CD4-positive, alpha-beta T cell (primary cell): ENCODE results near the gene AGPS. TPM values are rescaled to one million over a fixed set of nuclear protein-coding genes. Genes with fewer than 3 reads are reported as not detected.

Experiments
- ATAC-seq: fragments of 200-7000 bp; cut with Tn5 transposase; one replicate; pipeline ENCODE4 v1.10.0; 2022; ENCODE audit warnings: mild to moderate bottlenecking; ENCODE audit not compliant: poor library complexity
- CTCF ChIA-PET: fragments of 350-600 bp; sonication (Branson Sonifier 250); formaldehyde crosslinking; loops from one replicate; lab custom pipeline; 2021; ENCODE audit warnings: antibody characterized with exemption, inconsistent platforms; lab: Charles Lee
- POLR2A ChIA-PET: fragments of 350-600 bp; sonication (Branson Sonifier 250); formaldehyde crosslinking; loops from one replicate; lab custom pipeline; 2021; ENCODE audit warnings: antibody characterized with exemption, inconsistent platforms; lab: Charles Lee
- DNase-seq, 14 experiments: peaks; one replicate each; pipeline ENCODE4 v3.0.0-alpha.2; 2013 to 2020; ENCODE audit warnings: mixed read lengths in 2 of 14
- H3K27ac ChIP-seq, 2 donors: one replicate each; pipeline versions ENCODE4 v1.5.1 to v1.7.0; 2013; ENCODE audit warnings: low read length in 2 of 2, low read depth in 1 of 2, mild to moderate bottlenecking in 1 of 2
- H3K27me3 ChIP-seq, 2 experiments: 1 replicate in 1 of 2; 2 replicates in 1 of 2; pipeline versions ENCODE4 v1.6.1 to v1.7.0; 2013; ENCODE audit warnings: low read length in 2 of 2, control low read depth in 1 of 2, mild to moderate bottlenecking in 1 of 2, moderate library complexity in 1 of 2; ENCODE audit not compliant: insufficient read depth in 2 of 2, control insufficient read depth in 1 of 2
- H3K36me3 ChIP-seq: one replicate; pipeline ENCODE4 v1.6.1; 2013; ENCODE audit warnings: low read length, control low read depth; ENCODE audit not compliant: insufficient read depth
- H3K4me1 ChIP-seq: one replicate; pipeline ENCODE4 v1.6.1; 2013; ENCODE audit warnings: low read length, control low read depth; ENCODE audit not compliant: insufficient read depth
- H3K4me3 ChIP-seq: one replicate; pipeline ENCODE4 v1.5.1; 2013; ENCODE audit warnings: mild to moderate bottlenecking, low read length, moderate library complexity
- H3K9me3 ChIP-seq, 2 experiments: 1 replicate in 1 of 2; 2 replicates in 1 of 2; pipeline versions ENCODE4 v1.6.1 to v1.7.0; 2013; ENCODE audit warnings: low read length in 2 of 2, mild to moderate bottlenecking in 2 of 2, control low read depth in 1 of 2, moderate library complexity in 1 of 2; ENCODE audit not compliant: control insufficient read depth in 1 of 2, insufficient read depth in 1 of 2
- H3K27ac Mint-ChIP-seq: one replicate; pipeline ENCODE4 v1.8.0; 2020; ENCODE audit warnings: mixed read lengths
- H3K27me3 Mint-ChIP-seq: one replicate; pipeline ENCODE4 v1.8.0; 2021; ENCODE audit warnings: mixed read lengths
- H3K36me3 Mint-ChIP-seq: one replicate; pipeline ENCODE4 v1.8.0; 2021; ENCODE audit warnings: low read depth, mixed read lengths
- H3K4me1 Mint-ChIP-seq: one replicate; pipeline ENCODE4 v1.8.0; 2021; ENCODE audit warnings: low read depth, mixed read lengths
- H3K4me3 Mint-ChIP-seq: one replicate; pipeline ENCODE4 v1.8.0; 2020; ENCODE audit warnings: mild to moderate bottlenecking, mixed read lengths
- H3K9me3 Mint-ChIP-seq: one replicate; pipeline ENCODE4 v1.8.0; 2020; ENCODE audit warnings: mixed read lengths
- intact Hi-C, 2 experiments: fragments of 100-400 bp; cut with DNase I in 1 of 2; cut with micrococcal nuclease in 1 of 2; formaldehyde crosslinking; loops; one replicate each; pipeline versions ENCODE4 v1.15.1 to v1.9.0; 2023 to 2025; cut with DNase I, micrococcal nuclease
- total RNA-seq, 174 experiments: library from RNA in 2 of 174; stranded (reverse) in 2 of 174; gene quantifications; one replicate each; pipeline ENCODE4 v1.2.3 and lab custom pipeline; 2021 to 2026
- TF ChIP-seq, protein P1 (sequence below): fragments of 200-600 bp; IDR thresholded peaks from one replicate; pipeline ENCODE4 v1.8.0; 2022; ENCODE audit warnings: antibody characterized with exemption, mild to moderate bottlenecking

Gene AGPS
- total RNA-seq, 2 experiments from 2014 or later = 21.5 to 23.9 TPM

- intact Hi-C loops = no loop called here
- DNase-seq (no peak), ATAC-seq (no peak)
- Mint-ChIP-seq H3K9me3 (peaks cover 16% of the 10 kb centered on the region), H3K4me1 (no peaks in the 10 kb centered on the region), H3K36me3 (peaks cover 78% of the 10 kb centered on the region), H3K27ac (no peak overlapping the region), H3K4me3 (no peak overlapping the region), H3K27me3 (no peaks in the 10 kb centered on the region)
- Histone ChIP-seq H3K36me3 (peaks cover 13% of the 10 kb centered on the region), H3K4me1 (no peaks in the 10 kb centered on the region), H3K27ac (no peak overlapping the region), H3K9me3 (peaks cover under 1 to 7% of the 10 kb centered on the region in 2 experiments), H3K4me3 (no peak overlapping the region), H3K27me3 (no peaks in the 10 kb centered on the region)
- ChIA-PET POLR2A (no interaction called here), CTCF (no interaction called here)
- TF ChIP-seq, protein P1, sequence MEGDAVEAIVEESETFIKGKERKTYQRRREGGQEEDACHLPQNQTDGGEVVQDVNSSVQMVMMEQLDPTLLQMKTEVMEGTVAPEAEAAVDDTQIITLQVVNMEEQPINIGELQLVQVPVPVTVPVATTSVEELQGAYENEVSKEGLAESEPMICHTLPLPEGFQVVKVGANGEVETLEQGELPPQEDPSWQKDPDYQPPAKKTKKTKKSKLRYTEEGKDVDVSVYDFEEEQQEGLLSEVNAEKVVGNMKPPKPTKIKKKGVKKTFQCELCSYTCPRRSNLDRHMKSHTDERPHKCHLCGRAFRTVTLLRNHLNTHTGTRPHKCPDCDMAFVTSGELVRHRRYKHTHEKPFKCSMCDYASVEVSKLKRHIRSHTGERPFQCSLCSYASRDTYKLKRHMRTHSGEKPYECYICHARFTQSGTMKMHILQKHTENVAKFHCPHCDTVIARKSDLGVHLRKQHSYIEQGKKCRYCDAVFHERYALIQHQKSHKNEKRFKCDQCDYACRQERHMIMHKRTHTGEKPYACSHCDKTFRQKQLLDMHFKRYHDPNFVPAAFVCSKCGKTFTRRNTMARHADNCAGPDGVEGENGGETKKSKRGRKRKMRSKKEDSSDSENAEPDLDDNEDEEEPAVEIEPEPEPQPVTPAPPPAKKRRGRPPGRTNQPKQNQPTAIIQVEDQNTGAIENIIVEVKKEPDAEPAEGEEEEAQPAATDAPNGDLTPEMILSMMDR = no peak
These were observed 79.4 kb downstream of the AGPS start for GRCh38 chr2:177471990-177472389.

DNA sequence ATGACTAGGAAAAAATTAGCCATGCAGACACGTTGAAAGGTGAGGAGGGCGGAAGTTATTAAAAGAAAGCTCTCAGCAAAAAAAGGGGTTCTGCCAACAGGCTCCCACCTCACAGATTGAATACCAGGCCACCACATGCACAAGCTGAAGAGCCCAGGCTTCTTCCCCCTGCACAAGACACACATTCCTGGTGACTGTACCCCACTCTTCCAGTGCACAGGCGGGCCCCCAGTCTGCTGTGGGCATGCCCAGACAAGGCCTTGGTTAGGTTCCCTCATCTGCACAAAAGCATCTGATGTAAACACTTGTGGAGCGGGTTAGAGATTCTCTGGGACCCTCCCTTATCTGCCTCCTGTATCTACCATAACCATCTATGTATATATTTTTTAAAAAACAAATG, 81.7 kb downstream of the AGPS start:
- DNase-seq (no peak), ATAC-seq (no peak)
- H3K36me3 Mint-ChIP-seq = peaks cover 90% of the 10 kb centered on the region
- H3K27ac Mint-ChIP-seq = no peak overlapping the region
- no peak overlapping the region for H3K4me3 Mint-ChIP-seq
- POLR2A ChIA-PET = no interaction called here
- Histone ChIP-seq H3K27me3 (no peaks in the 10 kb centered on the region), H3K4me3 (no peak overlapping the region), H3K4me1 (no peaks in the 10 kb centered on the region), H3K9me3 (peaks cover 0 to 7% of the 10 kb centered on the region in 2 experiments), H3K27ac (no peak overlapping the region), H3K36me3 (peaks cover 13% of the 10 kb centered on the region)
- CTCF ChIA-PET = interaction anchor here (0.6 kb wide), 1 partner anchor 73 kb away, joined by 3 read pairs; no protein-coding TSS in a partner anchor
- intact Hi-C loops = no loop called here
- peaks cover 16% of the 10 kb centered on the region for H3K9me3 Mint-ChIP-seq
- no peaks in the 10 kb centered on the region for H3K27me3 Mint-ChIP-seq
- TF ChIP-seq, protein P1 = no peak
- no peaks in the 10 kb centered on the region for H3K4me1 Mint-ChIP-seq

GRCh38 chr2:177474998-177475397, 82.4 kb downstream of the AGPS start:
- peaks cover 91% of the 10 kb centered on the region for H3K36me3 Mint-ChIP-seq
- H3K4me1 ChIP-seq = no peaks in the 10 kb centered on the region
- intact Hi-C loops = no loop called here
- no peak for DNase-seq
- H3K4me3 ChIP-seq = no peak overlapping the region
- CTCF ChIA-PET = no interaction called here
- no peak for ATAC-seq
- H3K27me3 Mint-ChIP-seq = no peaks in the 10 kb centered on the region
- peaks cover 0 to 7% of the 10 kb centered on the region in 2 experiments for H3K9me3 ChIP-seq
- H3K27ac ChIP-seq = no peak overlapping the region
- H3K4me3 Mint-ChIP-seq = no peak overlapping the region
- POLR2A ChIA-PET = no interaction called here
- H3K36me3 ChIP-seq = peaks cover 8% of the 10 kb centered on the region
- H3K27ac Mint-ChIP-seq = no peak overlapping the region
- no peaks in the 10 kb centered on the region for H3K27me3 ChIP-seq
- peaks cover 13% of the 10 kb centered on the region for H3K9me3 Mint-ChIP-seq
- TF ChIP-seq, protein P1 = no peak
- no peaks in the 10 kb centered on the region for H3K4me1 Mint-ChIP-seq
